ENCODE results near the gene ACSS3.
"Not testable (repeated sequence)": the region's sequence is repeated elsewhere in the genome, so short reads cannot be mapped to it uniquely, and the experiment has no call there.

ACSS3 gene

GRCh38 chr12:81094718-81095360 is 17.0 kb downstream of the ACSS3 start:
- DNase-seq (ENCODE audit: low read depth in 2 of 2): no peak

- no peak for DNase-seq (ENCODE audit: low read depth in 2 of 2)
Measured at GRCh38 chr12:81095501-81096232, 17.8 kb downstream of the ACSS3 start.

- no peak for DNase-seq (ENCODE audit: low read depth in 2 of 2)
Measured at GRCh38 chr12:81105687-81106086, 27.8 kb downstream of the ACSS3 start.

GRCh38 chr12:81114226-81114625 is 36.3 kb downstream of the ACSS3 start:
- no peak for DNase-seq (ENCODE audit: low read depth in 2 of 2)

GRCh38 chr12:81119069-81119468 is 41.2 kb downstream of the ACSS3 start:
- not testable (repeated sequence) for DNase-seq (ENCODE audit: low read depth in 2 of 2)

GRCh38 chr12:81120961-81121360 is 43.1 kb downstream of the ACSS3 start:
- DNase-seq (ENCODE audit: low read depth in 2 of 2): no peak

- no peak for DNase-seq (ENCODE audit: low read depth in 2 of 2)
Measured at GRCh38 chr12:81123611-81124010, 45.7 kb downstream of the ACSS3 start.

GRCh38 chr12:81125691-81126090 is 47.8 kb downstream of the ACSS3 start:
- no peak for DNase-seq (ENCODE audit: low read depth in 2 of 2)

GRCh38 chr12:81128930-81129554 is 51.2 kb downstream of the ACSS3 start:
- DNase-seq (ENCODE audit: low read depth in 2 of 2): no peak

- no peak for DNase-seq (ENCODE audit: low read depth in 2 of 2)
Measured at GRCh38 chr12:81136519-81136918, 58.6 kb downstream of the ACSS3 start.

- DNase-seq (ENCODE audit: low read depth in 2 of 2): no peak
Measured at GRCh38 chr12:81137801-81138200, 59.9 kb downstream of the ACSS3 start.

- no peak for DNase-seq (ENCODE audit: low read depth in 2 of 2)
Measured at GRCh38 chr12:81141217-81141616, 63.3 kb downstream of the ACSS3 start.

- no peak for DNase-seq (ENCODE audit: low read depth in 2 of 2)
Measured at GRCh38 chr12:81143057-81143456, 65.2 kb downstream of the ACSS3 start.

- DNase-seq (ENCODE audit: low read depth in 2 of 2): no peak
Measured at GRCh38 chr12:81146228-81147225, 68.6 kb downstream of the ACSS3 start.

GRCh38 chr12:81147292-81147919 is 69.5 kb downstream of the ACSS3 start:
- DNase-seq (ENCODE audit: low read depth in 2 of 2): no peak

GRCh38 chr12:81150382-81150781 is 72.5 kb downstream of the ACSS3 start:
- no peak for DNase-seq (ENCODE audit: low read depth in 2 of 2)

GRCh38 chr12:81159856-81160255 is 82.0 kb downstream of the ACSS3 start:
- no peak for DNase-seq (ENCODE audit: low read depth in 2 of 2)

GRCh38 chr12:81161680-81162079 is 83.8 kb downstream of the ACSS3 start:
- DNase-seq (ENCODE audit: low read depth in 2 of 2): no peak

GRCh38 chr12:81162391-81163136 is 84.7 kb downstream of the ACSS3 start:
- DNase-seq (ENCODE audit: low read depth in 2 of 2): no peak

GRCh38 chr12:81164827-81165226 is 86.9 kb downstream of the ACSS3 start:
- DNase-seq (ENCODE audit: low read depth in 2 of 2): no peak

- DNase-seq (ENCODE audit: low read depth in 2 of 2): no peak
Measured at GRCh38 chr12:81166790-81167189, 88.9 kb downstream of the ACSS3 start.

Data from stimulated activated CD4-positive, alpha-beta T cell treated with anti-CD3 and anti-CD28 coated beads, Interleukin-12 subunit alpha, Interleukin-12 subunit beta, amount 100 ng/mL, for 24 hours (primary cell).